Inferior parietal cortex (tissue), 1 donor: ENCODE measurements around the gene RFX6.
"Not testable (repeated sequence)": the region's sequence is repeated elsewhere in the genome, so short reads cannot be mapped to it uniquely, and the experiment has no call there.

Experiments used
- DNase-seq: peaks from one replicate; pipeline ENCODE4 v3.0.0-alpha.2; 2016; ENCODE audit errors: extremely low spot score

The RFX6 gene

GRCh38 chr6:116876635-116877611 lies at the start of gene RFX6:
Gene RFX6 (plus strand): TSS chr6:116877242. CDS start chr6:116877276, 34 bp downstream.
- no peak for DNase-seq

- no peak for DNase-seq
Measured at GRCh38 chr6:116827561-116828240, 49.3 kb upstream of the RFX6 start.

- no peak for DNase-seq
Measured at GRCh38 chr6:116828983-116829382, 48.1 kb upstream of the RFX6 start, which contains the start of gene GPRC6A. Gene GPRC6A (minus strand): TSS chr6:116829083. CDS start chr6:116829013, 70 bp downstream.

- not testable (repeated sequence) for DNase-seq
Measured at GRCh38 chr6:116834526-116834925, 42.5 kb upstream of the RFX6 start.

- no peak for DNase-seq
Measured at GRCh38 chr6:116836606-116837342, 40.3 kb upstream of the RFX6 start.

DNA sequence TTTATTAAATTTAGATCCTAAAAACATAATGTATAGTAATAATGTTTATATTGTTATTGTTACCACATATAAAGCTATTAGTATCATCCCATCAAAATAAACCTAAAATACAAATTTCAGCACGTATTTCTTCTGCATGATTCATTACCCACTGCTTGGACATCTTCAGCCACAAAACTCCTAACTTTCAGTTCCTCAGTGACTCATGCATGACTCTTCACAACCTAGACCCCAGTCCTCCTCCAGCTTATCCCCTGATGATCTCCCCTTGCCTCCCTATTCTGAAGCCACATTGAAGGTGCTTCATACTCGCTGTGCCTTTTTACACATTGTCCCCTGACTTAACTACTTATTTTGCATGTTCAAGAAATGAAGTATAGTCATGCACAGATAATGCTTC lies 37.0 kb upstream of the RFX6 start:
- no peak for DNase-seq

GRCh38 chr6:116842459-116842858 lies 34.6 kb upstream of the RFX6 start:
- DNase-seq: no peak

DNA sequence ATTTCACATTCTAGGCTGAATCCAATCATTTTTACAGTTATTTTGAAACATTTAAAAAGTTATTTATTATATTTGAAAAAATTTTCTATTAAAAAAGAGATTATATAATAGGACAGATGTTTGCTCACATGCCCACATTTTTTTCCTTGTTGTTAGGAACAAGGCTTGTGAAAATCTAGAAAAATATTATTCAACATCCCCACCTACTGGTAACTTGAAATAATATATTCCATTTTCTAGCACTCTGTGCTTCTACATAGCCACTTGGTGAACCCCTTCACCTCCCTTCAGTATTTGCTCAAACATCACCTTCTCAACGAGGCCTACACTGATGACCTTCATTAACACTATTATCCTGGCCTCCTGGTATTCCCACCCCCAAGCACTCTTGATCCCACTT lies 29.8 kb upstream of the RFX6 start:
- peak; percentile 38 for DNase-seq

DNA sequence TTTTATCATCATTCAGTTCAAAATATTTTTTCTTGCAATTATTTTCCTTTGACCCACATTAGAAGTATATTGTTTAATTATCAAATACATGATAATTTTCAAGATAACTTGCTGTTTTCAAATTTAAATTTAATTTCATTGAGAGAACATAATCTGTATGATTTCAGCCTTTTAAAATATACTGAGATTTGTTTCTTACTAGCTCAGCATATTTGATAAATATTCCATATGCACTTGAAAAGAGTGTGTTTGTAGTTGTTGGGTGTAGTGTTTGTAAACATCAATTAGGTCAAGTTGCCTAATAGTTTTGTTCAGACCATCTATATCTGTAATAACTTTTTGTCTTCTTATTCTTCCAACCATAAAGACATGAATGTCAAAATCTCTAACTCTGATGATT lies 19.0 kb upstream of the RFX6 start:
- DNase-seq: no peak

- no peak for DNase-seq
Measured at GRCh38 chr6:116859264-116859663, 17.8 kb upstream of the RFX6 start.

DNA sequence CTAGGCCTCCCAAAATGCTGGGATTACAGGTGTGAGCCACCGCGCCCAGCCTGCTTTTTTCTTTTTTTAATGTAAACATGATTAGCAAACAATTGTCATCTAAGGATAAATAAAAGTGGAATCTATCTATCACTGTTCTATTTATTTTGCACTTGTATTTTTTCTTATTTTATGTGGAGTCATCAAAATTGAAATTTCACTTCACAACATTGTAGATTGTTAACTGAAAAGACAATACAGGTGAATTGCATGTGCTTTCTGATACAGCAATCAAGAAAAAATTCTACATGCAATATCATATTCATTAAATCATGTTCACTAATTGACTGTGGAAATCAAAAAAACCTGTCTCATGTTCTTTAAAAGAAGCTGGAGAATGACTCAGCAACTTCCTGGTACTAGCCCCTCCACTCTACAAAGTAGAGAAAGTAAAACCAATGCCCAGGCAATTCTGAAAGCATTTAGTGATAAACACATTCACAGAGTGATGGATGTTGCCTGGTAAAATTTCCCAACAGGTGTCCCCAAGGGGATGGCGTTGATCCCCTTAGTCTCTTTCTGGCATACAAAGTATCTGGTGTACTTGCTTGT lies 10.7 kb upstream of the RFX6 start:
- no peak for DNase-seq

DNA sequence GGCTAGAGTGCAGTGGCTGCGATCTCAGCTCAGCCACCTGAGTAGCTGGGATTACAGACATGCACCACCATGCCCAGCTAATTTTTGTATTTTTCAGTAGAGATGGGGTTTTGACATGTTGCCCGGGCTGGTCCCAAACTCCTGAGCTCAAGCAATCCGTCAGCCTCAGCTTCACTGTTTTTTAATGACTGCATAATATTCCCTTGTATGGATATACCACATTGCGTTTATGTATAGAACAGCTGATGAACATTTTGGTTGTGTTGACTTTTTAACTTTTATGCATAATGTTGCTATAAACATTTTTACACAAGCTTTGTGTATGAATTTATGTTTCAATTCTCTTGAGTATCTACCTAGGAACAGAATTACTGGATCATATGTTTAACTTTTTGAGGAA lies 4.3 kb upstream of the RFX6 start:
- no peak for DNase-seq

GRCh38 chr6:116876107-116876506 lies 935 bp upstream of the RFX6 start:
- no peak for DNase-seq

DNA sequence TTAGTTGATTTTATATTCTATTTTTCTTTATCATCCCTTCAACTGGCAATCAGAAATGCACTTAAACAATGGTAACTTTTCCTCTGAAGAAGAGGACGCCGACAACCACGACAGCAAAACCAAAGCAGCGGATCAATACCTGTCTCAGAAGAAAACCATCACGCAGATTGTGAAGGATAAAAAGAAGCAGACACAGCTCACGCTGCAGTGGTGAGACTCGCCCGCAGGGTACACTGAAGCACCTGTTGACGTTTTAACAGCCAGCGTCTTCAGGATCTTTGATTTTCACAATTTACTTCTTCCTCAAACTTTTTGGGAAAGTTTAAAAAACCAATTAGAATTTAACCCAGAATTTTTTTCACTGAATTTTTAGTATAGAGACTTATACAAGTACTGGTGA lies 701 bp downstream of the RFX6 start:
- no peak for DNase-seq

GRCh38 chr6:116881236-116881635 lies 4.2 kb downstream of the RFX6 start:
- no peak for DNase-seq

- DNase-seq: no peak
Measured at GRCh38 chr6:116883005-116883404, 6.0 kb downstream of the RFX6 start.

- no peak for DNase-seq
Measured at GRCh38 chr6:116884530-116884929, 7.5 kb downstream of the RFX6 start.

GRCh38 chr6:116887168-116887567 lies 10.1 kb downstream of the RFX6 start:
- DNase-seq: no peak

- DNase-seq: no peak
Measured at GRCh38 chr6:116887894-116888293, 10.9 kb downstream of the RFX6 start.

DNA sequence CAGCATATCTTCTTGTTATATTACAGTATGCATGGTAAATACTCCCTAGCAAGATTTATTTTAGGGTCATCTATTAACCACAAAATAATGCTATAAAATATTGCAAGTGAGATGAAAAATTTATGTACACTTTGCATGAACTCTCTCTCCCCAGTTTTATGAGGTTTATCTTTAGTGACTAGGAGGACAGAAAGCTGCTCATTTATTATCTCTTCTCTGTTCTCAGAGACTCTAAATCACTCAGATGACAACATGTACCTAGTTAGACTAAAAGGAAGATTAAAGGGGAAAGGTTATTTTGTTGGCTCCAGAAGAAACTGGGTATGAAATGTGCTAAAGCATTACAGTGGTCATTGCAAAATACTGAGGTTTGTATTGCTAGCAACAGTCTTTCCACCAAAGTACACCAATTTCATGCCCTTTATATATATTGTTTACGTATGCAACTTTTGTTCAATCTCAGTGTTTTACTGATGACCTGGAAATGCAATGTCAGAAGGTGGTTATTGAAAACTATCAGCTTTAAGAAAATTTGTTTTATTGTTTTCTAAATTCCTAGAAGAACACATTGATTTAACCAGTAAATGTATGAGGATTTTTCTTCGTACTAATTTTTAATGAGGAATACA lies 11.8 kb downstream of the RFX6 start:
- DNase-seq: no peak

- DNase-seq: no peak
Measured at GRCh38 chr6:116894669-116895068, 17.6 kb downstream of the RFX6 start.
